ENCODE data around the gene DOK5.

The DOK5 gene

DNA sequence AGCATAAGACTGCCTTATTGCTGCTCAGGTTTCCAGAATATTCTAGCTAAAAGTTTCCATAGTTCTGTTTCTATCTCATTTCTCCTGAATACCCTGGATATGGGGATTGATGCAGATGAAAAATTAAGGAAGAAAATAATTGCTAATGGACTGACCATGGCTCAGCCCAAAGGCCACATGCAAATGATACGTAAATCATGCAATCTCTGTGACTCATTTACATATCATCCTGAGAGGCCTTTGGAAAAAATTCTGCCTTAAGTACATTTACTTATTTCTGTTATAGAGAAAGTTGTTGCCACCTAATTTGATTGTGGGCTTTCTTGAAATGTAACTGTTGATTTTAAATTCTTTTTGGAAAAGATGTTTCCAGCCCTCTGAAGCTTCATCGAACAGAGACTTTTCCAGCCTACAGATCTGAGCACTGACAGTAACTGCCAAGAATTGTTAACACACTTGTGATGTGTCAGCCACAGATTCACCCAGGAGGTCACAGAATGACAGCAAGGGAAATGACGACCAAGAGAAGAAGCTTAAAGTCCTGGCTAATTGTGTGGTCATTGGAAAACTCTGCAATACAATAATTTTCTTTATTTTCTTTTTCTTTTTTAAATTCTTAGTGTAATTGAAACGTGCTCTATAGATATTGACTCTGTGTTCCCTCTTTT is 174.8 kb downstream of the DOK5 start:
- no peak for DNase-seq

DNA sequence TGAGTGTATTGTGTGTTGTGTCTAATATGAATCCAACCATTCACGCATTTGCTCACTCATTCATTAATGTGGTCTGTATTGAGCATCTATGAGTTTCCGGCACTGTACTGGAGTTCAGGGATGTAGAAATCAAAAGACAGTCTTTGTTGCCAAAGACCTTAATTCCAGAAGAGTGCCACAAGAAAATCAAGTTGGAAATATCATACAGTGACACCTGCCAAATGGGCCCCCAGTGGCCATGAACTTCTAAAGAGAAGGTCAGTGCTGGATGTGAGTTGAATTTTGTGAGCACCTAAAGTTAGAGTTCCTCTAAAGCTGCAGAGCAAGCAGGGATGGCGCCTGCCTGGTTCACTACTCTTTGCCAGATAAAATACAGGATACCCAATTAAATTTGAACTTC is 175.9 kb downstream of the DOK5 start:
- DNase-seq = no peak

DNA sequence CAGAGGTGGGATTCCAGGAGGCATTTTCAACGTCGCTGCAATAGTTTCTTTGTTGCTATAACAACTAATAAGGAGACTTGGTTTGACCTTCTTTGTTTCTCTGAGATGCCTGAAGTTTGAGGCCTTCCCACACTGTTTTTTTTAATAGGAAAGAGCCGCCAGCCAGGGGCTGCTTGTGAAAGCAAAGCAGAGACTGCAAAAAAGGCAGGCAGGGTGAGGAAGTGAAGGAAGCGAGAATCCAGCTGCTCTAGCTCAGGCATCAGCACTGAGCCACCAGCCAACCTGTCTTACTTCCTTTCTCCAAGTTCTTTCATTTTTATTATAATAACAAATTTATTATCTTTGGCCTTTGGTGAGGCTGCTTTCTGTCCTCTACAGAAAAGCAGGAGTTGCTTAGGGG is 179.1 kb downstream of the DOK5 start:
- DNase-seq = no peak

DNA sequence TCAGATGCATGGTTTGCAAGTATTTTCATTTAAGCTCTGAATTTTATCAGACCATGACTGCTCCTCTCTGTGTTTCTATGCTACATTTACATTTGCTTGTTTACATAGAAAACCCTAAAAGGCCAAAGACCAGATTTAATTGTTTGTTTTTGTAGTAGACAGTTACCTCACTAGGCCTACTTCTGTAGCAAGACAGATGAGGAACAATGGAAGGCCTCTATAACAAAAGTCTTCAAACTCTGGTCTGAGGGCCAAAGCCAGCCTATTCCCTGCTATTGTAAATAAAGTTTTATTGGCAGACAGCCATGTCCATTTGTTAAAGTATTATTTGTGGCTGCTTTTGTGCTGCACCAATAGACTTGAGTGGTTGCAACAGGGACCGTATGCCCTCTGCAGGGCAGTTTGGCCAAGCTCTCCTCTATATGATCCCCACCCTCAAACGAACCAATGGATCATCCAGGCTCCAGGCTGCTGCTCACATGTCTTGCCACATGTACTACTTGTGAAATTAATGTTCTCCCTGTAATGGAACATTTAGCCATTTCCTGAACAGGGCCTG is 182.0 kb downstream of the DOK5 start:
- no peak for DNase-seq

DNA sequence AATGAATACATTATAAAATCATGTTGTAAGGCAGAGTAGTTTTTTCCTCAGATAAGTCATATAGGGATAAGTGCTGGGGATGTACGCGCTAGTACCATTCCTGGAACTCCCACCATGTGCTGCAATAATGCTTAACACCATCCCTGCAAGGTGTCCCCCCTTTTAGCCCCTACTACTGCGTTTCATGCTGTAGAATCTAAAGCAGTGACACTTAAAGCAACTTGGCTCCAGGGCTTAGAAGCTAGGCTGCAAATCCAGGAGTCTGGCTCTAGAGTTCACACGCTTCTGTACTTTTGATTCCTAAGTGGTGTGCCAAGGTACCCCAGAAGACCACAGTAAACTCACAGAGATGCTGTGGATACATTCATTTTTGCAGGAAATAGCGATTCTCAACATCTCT is 183.1 kb downstream of the DOK5 start:
- DNase-seq = no peak

DNA sequence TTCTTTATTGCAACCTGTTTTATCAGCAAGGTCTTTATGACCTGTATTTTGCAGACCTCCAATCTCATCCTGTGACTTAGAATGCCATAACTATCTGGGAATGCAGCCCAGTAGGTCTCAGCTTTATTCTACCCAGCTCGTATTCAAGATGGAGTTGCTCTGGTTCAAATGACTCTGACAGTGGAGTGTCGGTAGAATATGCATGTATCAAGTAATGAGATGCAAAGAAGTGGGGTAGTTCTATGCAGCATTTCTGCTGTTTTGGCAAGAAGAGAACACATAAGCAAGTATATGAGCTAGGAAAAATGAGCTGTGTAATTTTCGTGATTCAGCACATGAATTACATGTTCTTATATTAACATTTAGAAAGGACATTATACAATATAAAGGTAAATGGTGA is 185.9 kb downstream of the DOK5 start:
- no peak for DNase-seq

DNA sequence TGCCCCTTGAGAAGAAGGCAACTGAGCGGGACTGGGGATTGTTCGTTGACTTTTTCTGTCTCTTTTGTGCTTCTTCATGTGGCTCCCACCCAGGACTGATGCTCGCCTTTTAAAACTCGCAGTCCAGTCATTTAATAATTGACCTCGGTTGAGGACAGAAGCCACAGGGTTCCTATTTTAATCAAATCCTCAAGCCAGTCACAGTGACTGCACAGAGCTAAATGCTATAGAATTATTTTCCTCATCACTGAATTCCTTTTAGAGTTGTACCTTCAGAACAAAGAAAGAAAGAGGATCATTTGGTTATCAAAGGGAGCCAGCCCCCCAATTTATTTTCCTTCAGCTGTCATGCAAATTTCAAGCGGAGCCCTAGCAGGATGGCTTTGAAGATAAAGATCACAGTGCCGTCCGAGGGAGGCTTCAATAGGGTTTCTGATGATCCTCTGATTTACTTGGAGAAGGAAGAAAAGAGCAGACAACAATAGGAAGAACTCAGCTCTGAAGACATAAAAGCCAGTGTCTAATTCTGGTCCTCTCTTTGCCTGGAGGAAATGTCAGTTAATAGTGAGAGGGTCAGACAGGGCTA is 186.6 kb downstream of the DOK5 start:
- DNase-seq = no peak

DNA sequence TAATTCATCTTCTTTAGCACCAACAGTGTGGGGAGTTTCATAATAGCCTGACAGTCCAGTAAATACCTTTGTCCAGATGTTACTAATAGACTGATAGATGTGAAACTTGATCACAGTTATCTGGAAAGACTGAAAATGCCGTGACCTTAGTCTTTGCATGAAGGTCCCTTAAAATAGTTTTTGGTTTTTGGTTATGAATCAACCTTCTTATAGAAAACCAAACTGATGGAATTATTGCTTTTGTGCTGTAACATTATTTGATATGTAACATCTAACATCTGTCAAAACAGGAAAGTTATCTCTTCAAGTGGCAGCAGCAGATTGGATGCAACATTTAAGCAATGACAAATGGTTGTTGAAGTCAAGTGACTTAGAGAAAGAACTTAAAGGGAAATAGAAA is 190.4 kb downstream of the DOK5 start:
- no peak for DNase-seq

DNA sequence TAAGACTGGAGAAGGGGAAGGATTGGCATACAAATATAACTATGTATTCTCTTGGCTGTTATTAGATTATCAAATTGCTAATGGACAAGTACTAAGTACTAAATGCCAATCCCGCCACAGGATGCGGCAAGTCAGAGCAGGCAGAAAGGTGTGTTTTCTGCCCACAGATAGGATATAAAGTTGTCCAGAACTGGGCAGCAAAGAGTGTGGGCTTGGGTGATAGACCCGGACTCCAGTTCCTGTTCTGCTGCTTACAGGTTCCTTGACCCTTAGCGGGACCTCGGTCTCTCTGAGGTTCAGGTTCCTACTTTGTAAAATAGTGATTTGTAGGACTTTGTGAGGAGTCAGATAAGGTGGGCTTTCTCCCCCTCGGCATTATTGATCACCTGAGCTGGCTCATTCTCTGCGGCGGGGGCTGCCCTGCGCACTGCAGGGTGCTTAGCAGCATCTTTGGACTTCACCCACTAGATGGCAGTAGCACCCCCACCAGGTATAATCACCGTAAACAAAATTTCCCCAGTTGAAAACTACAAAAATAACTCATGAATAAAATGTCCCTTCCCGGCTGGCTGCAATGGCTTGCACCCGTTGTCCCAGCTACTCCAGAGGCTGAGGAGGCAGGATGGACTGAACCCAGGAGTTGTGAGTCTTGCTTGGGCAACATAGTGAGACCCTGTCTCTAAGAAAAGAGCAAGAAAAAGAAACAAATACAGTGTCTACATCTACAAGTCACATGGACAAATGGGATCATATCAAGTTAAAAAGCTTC is 193.1 kb downstream of the DOK5 start:
- DNase-seq = no peak

DNA sequence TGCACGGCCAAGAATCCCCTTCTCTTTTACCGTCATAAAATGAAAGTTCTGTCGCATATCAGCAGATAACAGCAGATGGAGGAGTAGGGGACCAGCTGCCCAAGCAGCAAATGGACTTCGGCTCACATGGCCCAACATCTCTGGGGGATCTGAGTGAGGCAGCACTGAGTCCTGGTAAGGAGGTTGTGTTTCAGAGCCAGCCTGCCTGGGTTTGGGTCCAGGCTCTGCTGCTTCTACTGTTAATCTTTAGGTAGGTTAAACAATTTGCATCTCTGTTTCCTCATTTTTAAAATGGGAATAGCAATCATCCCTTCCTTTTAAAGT is 193.6 kb downstream of the DOK5 start:
- DNase-seq = no peak

DNA sequence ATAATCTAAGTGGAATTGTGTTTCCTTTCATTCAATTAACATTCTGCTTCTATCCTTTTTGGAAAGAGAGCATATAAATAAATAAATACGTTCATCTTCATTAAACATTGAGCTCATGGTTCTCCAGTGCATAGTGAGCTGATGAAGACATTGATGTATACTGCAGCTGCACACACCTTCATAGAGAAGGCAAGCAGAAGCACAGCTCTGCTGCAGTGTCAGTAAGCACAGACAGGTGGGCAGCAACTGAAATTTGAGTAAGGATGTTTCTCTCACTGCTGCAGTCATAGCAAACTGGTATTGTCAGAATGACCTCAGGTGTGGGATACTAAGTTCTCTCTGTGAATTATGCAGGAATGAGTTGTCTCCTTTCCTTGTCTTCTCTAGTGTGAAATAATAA is 202.9 kb downstream of the DOK5 start:
- DNase-seq = no peak

DNA sequence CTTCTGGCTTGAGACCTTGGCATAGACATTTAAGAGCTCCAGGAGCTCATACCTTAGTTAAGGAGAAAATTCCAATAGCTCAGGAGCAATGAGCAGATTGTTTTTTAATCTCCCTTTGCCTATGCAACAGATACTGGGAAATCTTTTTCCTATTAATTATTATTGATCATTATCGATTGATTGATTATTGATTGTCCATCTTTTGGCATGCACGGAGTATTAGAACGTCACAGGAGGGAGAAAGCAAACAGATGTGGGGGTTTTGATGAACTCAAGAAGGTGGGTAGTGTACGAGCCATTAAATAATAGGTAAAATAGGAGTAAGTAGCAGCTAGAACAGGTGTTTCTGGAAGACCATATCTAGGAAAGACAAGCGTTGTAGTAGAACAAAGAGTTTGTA is 205.0 kb downstream of the DOK5 start:
- DNase-seq = no peak

DNA sequence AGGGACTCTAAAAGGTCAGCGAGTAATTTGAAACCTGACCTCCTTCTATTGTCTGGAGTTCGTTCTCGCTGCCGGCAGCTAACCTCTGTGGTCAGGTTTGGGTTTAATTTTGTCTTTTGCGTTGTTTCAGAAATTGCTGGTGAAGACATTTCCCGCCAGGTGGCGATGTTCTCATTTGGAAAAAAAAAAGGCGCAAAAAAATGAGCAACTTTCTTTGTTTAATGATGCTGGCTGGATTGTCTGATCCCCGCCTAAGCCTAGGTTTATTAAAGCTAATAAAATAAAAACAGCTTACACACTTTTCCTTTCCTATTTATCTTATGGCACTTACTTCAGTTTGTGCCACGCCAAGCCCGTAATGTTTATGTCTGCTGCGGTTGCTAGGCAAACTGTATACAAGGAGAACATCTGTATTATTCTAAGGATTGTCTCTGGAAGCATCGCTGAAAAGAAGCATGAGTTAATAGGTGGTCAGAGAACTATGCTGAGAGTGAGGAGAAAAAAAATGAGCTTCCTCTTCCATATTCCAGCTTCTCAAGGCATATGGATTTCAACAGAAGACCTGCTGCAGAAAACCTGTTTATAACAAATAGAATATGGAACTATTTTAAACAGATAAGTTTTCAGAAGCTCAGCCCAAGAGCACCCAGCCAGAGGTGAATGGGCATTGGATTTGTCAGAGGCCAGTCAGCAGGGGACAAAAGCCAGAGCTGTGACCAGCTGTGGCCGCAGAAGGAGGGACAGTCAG is 205.7 kb downstream of the DOK5 start:
- DNase-seq = peak in 1 of 2 donors; percentile 21

DNA sequence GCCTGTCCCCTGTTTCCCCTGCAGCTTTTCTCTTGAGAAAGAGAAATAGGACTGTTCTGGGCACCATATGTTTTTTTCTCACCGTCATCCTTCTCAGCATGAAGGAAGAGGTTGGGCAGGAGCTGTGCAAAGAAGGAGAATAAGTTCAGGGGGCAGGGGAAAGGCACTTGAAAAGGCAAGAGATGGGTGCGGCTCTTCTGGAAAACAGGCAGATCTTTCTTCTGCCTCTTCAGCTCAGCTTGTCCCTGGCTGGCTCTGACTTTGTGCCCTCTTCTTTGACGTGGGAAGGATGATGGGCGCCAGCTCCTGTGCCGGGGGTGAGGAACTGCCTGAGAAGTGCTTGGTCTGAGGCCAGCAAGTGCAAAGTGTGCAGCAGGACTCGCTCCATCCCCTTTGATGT is 206.5 kb downstream of the DOK5 start:
- no peak for DNase-seq

DNA sequence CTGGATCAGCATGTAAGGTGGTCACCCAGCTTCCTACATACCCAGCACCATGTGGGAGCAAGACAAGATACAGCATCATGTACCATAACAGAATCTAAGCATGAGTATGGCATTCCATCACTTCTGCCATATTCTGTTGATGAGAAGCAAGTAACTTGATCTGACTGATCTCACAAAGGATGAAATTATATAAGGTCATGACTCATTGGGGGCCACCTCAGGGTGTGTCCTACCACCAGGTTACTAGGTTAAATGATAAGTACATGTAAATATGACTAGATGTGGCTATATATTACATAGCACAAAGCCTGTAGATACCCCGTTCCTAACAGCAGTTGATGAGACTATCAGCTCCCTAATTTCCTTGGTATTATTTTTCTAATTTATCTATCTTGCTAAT is 213.1 kb downstream of the DOK5 start:
- no peak for DNase-seq

DNA sequence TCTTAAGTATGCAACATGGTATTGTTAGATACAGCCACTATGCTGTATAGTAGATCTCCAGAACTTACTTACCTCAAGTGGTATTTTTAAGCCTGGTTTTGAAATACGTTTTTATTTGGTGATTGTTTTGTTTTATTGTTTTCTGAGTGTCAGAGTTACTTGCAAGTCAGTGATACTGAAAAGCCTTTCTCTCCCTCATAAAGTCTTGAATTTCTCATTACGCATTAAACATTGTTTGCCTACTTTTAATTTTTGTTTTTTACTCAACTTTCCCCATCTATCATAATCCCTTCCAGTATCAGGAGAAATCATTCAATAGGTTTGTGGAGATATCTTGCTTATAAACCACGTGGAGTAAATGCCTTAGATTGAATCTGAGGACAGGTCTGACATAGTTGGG is 214.9 kb downstream of the DOK5 start:
- no peak for DNase-seq

DNA sequence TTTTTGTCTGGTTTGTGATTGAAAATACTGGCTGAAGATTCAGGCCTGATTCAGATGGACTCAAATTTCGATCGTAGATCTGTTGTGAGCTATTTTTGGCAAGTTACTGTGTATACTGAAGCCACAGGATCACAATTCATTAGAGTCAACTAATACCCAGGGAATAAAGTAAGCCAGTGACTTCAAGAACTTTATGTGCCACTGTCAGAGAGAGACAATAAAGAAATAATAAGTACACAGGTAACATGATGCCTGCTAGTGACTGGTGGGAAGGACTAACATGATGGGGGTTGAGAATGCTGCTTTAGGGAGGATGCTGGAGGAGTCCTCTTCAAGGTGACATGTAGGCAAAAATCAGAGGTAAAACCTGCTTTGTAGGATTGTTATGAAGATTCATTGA is 215.9 kb downstream of the DOK5 start:
- DNase-seq = no peak

DNA sequence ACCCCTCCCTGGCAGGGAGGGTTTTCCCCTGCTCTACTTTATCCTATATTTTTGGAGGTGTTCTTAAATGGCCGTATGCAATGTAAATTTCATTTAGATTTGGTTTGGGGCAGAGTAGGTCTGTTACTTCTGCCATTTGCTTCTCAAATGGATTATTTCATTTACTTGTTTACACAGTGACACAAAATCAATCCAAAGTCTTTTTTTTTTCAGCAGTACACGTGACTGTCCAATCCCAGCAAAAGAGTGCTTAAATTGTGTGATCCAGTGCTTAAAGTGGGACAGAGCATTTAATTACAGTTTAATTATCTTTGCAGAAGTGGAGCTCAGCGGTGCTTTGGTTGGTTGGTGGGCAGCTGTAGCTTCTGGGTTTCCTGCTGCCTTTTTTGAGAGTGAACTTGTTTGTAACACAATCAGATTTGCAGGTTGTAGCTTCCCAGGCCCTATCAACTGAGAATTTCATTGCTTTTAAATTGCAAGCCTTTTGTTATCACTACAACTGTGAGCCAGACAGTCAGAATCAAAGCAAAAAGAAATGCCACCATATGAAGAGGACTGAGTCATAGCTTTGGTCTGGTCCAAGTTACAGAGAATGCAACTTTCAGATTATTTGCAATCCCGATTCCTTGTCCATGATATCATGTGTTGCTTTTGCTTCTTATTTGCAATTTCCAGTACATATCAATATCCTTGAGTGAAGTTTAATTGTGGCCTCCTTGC is 216.9 kb downstream of the DOK5 start:
- DNase-seq = no peak

DNA sequence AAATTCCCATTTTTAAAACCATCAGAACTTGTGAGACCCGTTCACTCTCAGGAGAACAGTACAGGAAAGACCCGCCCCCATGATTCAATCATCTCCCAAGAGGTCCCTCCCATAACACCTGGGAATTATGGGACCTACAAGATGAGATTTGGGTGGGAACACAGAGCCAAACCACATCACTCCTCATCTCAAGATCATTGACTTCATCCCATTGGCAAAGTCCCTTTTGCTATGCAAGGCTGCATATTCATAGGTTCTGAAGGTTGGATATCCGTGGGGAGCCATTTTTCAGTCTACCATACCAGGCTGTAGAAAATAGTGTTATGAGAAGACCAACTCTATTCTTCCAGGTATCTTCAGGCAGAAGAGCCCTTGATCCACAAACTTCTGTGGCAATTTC is 219.1 kb downstream of the DOK5 start:
- no peak for DNase-seq

DNA sequence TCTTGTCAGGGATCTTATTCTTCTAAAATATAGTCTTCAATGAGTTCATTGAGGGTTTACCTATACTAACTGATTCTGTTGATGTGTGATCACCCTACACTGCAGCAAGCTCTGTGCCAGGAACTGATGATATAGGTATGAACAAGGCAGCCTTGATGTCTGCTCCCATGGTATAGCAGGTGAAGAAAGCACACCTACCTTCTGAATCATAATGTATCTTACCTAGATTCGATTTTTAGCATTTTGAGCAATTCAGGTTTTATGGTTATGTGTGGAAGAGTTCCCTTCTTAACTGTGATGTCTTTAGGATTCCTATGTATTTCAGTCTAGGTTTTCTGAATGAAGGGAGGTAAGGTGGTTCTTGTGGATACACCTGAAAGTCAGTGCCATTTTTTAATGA is 223.0 kb downstream of the DOK5 start:
- DNase-seq = no peak

All from bone marrow (tissue), 2 donors.